Mammary epithelial cell (primary cell): ENCODE measurements around the gene NUDT22.

Experiments used
- CTCF ChIP-seq, 2 donors: IDR thresholded peaks in 1 of 2; conservative IDR thresholded peaks in 1 of 2; 2 replicates each; pipeline ENCODE4 v1.5.1; 2011 to 2012; ENCODE audit warnings: inconsistent platforms in 2 of 2, low read length in 2 of 2, mild to moderate bottlenecking in 2 of 2, control low read depth in 1 of 2, low read depth in 1 of 2; ENCODE audit not compliant: insufficient read depth in 1 of 2; ENCODE audit errors: extremely low read depth in 1 of 2
- EZH2 ChIP-seq: IDR thresholded peaks from 2 replicates; pipeline ENCODE4 v1.6.1; 2012; ENCODE audit warnings: low read length, inconsistent platforms, borderline replicate concordance

- TF ChIP-seq EZH2 (no peak), CTCF (conservative IDR thresholded peaks at IDR 0.05 in 1 of 2, IDR thresholded peaks at IDR 0.05 in 1 of 2; ENCODE audit: extremely low read depth in 1 of 2, insufficient read depth in 1 of 2, low read depth in 1 of 2, low read length in 2 of 2) (no peak)
These were observed 52.6 kb downstream of the NUDT22 start for GRCh38 chr11:64278576-64279190.
